Endodermal cell (in vitro differentiated cells): ENCODE data around the gene SCARF2. TPM values are rescaled to one million over a fixed set of nuclear protein-coding genes. Genes with fewer than 3 reads are reported as not detected.

Experiments
- DNase-seq: peaks from one replicate; pipeline ENCODE4 v3.0.0-alpha.2; 2017
- H3K27ac ChIP-seq: 2 replicates; pipeline ENCODE4 v1.5.1; 2013; ENCODE audit warnings: mild to moderate bottlenecking, low read depth, low read length, moderate library complexity
- H3K27me3 ChIP-seq: 2 replicates; pipeline ENCODE4 v1.6.1; 2013; ENCODE audit warnings: mild to moderate bottlenecking, low read length, moderate library complexity; ENCODE audit not compliant: insufficient read depth, control insufficient read depth, poor library complexity, severe bottlenecking
- H3K36me3 ChIP-seq: 2 replicates; pipeline ENCODE4 v1.7.0; 2013; ENCODE audit warnings: mild to moderate bottlenecking, low read length, moderate library complexity; ENCODE audit not compliant: control insufficient read depth, insufficient read depth
- H3K4me1 ChIP-seq: one replicate; pipeline ENCODE4 v1.7.0; 2013; ENCODE audit warnings: low read length; ENCODE audit not compliant: control insufficient read depth, insufficient read depth
- H3K4me3 ChIP-seq: 2 replicates; pipeline ENCODE4 v1.5.1; 2013; ENCODE audit warnings: mild to moderate bottlenecking, low read length, moderate library complexity
- H3K9ac ChIP-seq: 2 replicates; pipeline ENCODE4 v1.6.1; 2013; ENCODE audit warnings: mild to moderate bottlenecking, low read length, moderate library complexity; ENCODE audit not compliant: poor library complexity, severe bottlenecking; ENCODE audit errors: extremely low read depth
- H3K9me3 ChIP-seq: 2 replicates; pipeline ENCODE4 v1.6.1; 2013; ENCODE audit warnings: mild to moderate bottlenecking, low read length, moderate library complexity; ENCODE audit not compliant: control insufficient read depth
- H3K27ac Mint-ChIP-seq: 2 replicates; pipeline ENCODE4 v1.8.0; 2020; ENCODE audit warnings: mixed read lengths
- H3K27me3 Mint-ChIP-seq: 2 replicates; pipeline ENCODE4 v1.8.0; 2021; ENCODE audit warnings: mild to moderate bottlenecking, mixed read lengths; ENCODE audit not compliant: insufficient read depth
- H3K36me3 Mint-ChIP-seq: 2 replicates; pipeline ENCODE4 v1.8.0; 2020; ENCODE audit warnings: low read depth, mixed read lengths
- H3K4me1 Mint-ChIP-seq: 2 replicates; pipeline ENCODE4 v1.8.0; 2020; ENCODE audit warnings: mixed read lengths
- H3K4me3 Mint-ChIP-seq: 2 replicates; pipeline ENCODE4 v1.8.0; 2020; ENCODE audit warnings: mild to moderate bottlenecking, moderate library complexity, mixed read lengths
- H3K9me3 Mint-ChIP-seq: 2 replicates; pipeline ENCODE4 v1.8.0; 2020; ENCODE audit warnings: mild to moderate bottlenecking, mixed read lengths
- CTCF ChIP-seq: fragments of 200-600 bp; sonication (generic); conservative IDR thresholded peaks from 2 replicates; pipeline ENCODE4 v1.5.0; 2021; ENCODE audit warnings: antibody characterized with exemption, mild to moderate bottlenecking
- WGBS, 2 experiments: methylation state at CpG; one replicate each; pipeline versions ENCODE4 v1.1.5 to v1.1.7; 2013; ENCODE audit warnings: missing lambda C conversion rate in 2 of 2, mixed read lengths in 1 of 2; ENCODE audit not compliant: insufficient coverage in 1 of 2, insufficient read length in 1 of 2; 5-methylcytosine and 5-hydroxymethylcytosine counted together
- total RNA-seq, 2 donors: library from RNA; stranded (reverse); fragmentation: NEBNext Ultra II Directional in 1 of 2; extraction: Animal tissue kit (Norgen Biotek cat#: 25700) in 1 of 2; gene quantifications; 2 replicates in 1 of 2; 3 replicates in 1 of 2; pipeline ENCODE4 v1.2.1, GENCODE V29; 2021

Gene SCARF2
- total RNA-seq, 2 donors from 2014 or later, result 19.8 to 20.3 TPM

GRCh38 chr22:20399866-20400605, 37.6 kb downstream of the SCARF2 start:
- Histone ChIP-seq H3K4me1 (peaks cover 7% of the 10 kb centered on the region), H3K27ac (no peak overlapping the region), H3K9ac (no peak overlapping the region), H3K4me3 (no peak overlapping the region), H3K9me3 (no peaks in the 10 kb centered on the region), H3K27me3 (no peaks in the 10 kb centered on the region), H3K36me3 (peaks cover 36% of the 10 kb centered on the region)
- no peak overlapping the region for H3K4me3 Mint-ChIP-seq
- 89 to 100% methylated on average over 1 to 4 of the region's 4 CpGs for WGBS, 2 experiments
- DNase-seq, result peak; percentile 10
- no peaks in the 10 kb centered on the region for H3K9me3 Mint-ChIP-seq
- peaks cover 30% of the 10 kb centered on the region for H3K4me1 Mint-ChIP-seq
- no peaks in the 10 kb centered on the region for H3K27me3 Mint-ChIP-seq
- H3K36me3 Mint-ChIP-seq, result peaks cover 43% of the 10 kb centered on the region
- no peak for TF ChIP-seq CTCF
- peak overlapping the region; percentile 26 for H3K27ac Mint-ChIP-seq

GRCh38 chr22:20398420-20398819, 39.2 kb downstream of the SCARF2 start:
- H3K4me3 Mint-ChIP-seq, result no peak overlapping the region
- WGBS, 2 experiments, result 97 to 98% methylated on average over 3 to 5 of the region's 5 CpGs
- DNase-seq, result no peak

GRCh38 chr22:20397498-20397897, 40.1 kb downstream of the SCARF2 start:
- peaks cover 21% of the 10 kb centered on the region for H3K36me3 ChIP-seq
- H3K4me3 Mint-ChIP-seq, result no peak overlapping the region
- H3K4me3 ChIP-seq, result no peak overlapping the region
- H3K27me3 Mint-ChIP-seq, result no peaks in the 10 kb centered on the region
- H3K9me3 ChIP-seq, result no peaks in the 10 kb centered on the region
- H3K36me3 Mint-ChIP-seq, result peaks cover 21% of the 10 kb centered on the region
- peaks cover 37% of the 10 kb centered on the region for H3K4me1 Mint-ChIP-seq
- H3K27ac Mint-ChIP-seq, result no peak overlapping the region
- peaks cover 7% of the 10 kb centered on the region for H3K4me1 ChIP-seq
- H3K27me3 ChIP-seq, result no peaks in the 10 kb centered on the region
- H3K9me3 Mint-ChIP-seq, result peaks cover 5% of the 10 kb centered on the region
- 86 to 88% methylated on average over 2 of the region's 2 CpGs for WGBS, 2 experiments
- DNase-seq, result no peak
- no peak for TF ChIP-seq CTCF
- H3K27ac ChIP-seq, result no peak overlapping the region
- no peak overlapping the region for H3K9ac ChIP-seq

More at GRCh38 chr22:20398420-20398819, 39.2 kb downstream of the SCARF2 start:
- H3K4me3 ChIP-seq, result no peak overlapping the region
- Mint-ChIP-seq H3K36me3 (peaks cover 28% of the 10 kb centered on the region), H3K9me3 (no peaks in the 10 kb centered on the region), H3K4me1 (peaks cover 37% of the 10 kb centered on the region), H3K27me3 (no peaks in the 10 kb centered on the region), H3K27ac (no peak overlapping the region)
- peaks cover 7% of the 10 kb centered on the region for H3K4me1 ChIP-seq
- no peak overlapping the region for H3K27ac ChIP-seq
- TF ChIP-seq CTCF, result no peak
- no peaks in the 10 kb centered on the region for H3K27me3 ChIP-seq
- no peak overlapping the region for H3K9ac ChIP-seq
- peaks cover 26% of the 10 kb centered on the region for H3K36me3 ChIP-seq
- no peaks in the 10 kb centered on the region for H3K9me3 ChIP-seq
